Gastroesophageal sphincter (tissue), 4 donors: ENCODE measurements around the gene OXGR1. TPM values are rescaled to one million over a fixed set of nuclear protein-coding genes. Genes with fewer than 3 reads are reported as not detected.

Source experiments
- ATAC-seq: fragments of 150-250 bp; one replicate; pipeline ENCODE4 v1.9.1; 2016; ENCODE audit warnings: mild to moderate bottlenecking, moderate library complexity
- H3K27ac ChIP-seq, 4 donors: fragments of 200-600 bp; sonication (generic) in 3 of 4; 1 replicate in 3 of 4; 2 replicates in 1 of 4; pipeline ENCODE4 v1.5.1; 2016 to 2019
- H3K27me3 ChIP-seq: fragments of 200-600 bp; sonication (generic); one replicate; pipeline ENCODE4 v1.5.1; 2019
- H3K36me3 ChIP-seq, 2 donors: fragments of 200-600 bp; sonication (generic); one replicate each; pipeline ENCODE4 v1.5.1; 2019; ENCODE audit warnings: control low read depth in 1 of 2
- H3K4me1 ChIP-seq, 3 donors: fragments of 200-600 bp; sonication (generic); 1 replicate in 2 of 3; 2 replicates in 1 of 3; pipeline ENCODE4 v1.5.1; 2016 to 2019; ENCODE audit warnings: control low read depth in 2 of 3
- H3K4me3 ChIP-seq, 2 donors: fragments of 200-600 bp; sonication (generic); one replicate each; pipeline ENCODE4 v1.5.1; 2019; ENCODE audit warnings: mild to moderate bottlenecking in 1 of 2, moderate library complexity in 1 of 2
- H3K9me3 ChIP-seq, 3 donors: fragments of 200-600 bp; sonication (generic); one replicate each; pipeline ENCODE4 v1.5.1; 2017 to 2019; ENCODE audit warnings: control low read depth in 2 of 3
- EP300 ChIP-seq: sonication (generic); formaldehyde crosslinking; IDR thresholded peaks from one replicate; pipeline ENCODE4 v1.6.1; 2017; ENCODE audit warnings: antibody characterized with exemption, mild to moderate bottlenecking
- POLR2A ChIP-seq, 2 donors: fragments of 450-650 bp; IDR thresholded peaks; one replicate each; pipeline ENCODE4 v1.6.1; 2017; ENCODE audit warnings: antibody characterized with exemption in 2 of 2, mild to moderate bottlenecking in 2 of 2, moderate library complexity in 1 of 2
- POLR2AphosphoS5 ChIP-seq: sonication (generic); formaldehyde crosslinking; IDR thresholded peaks from one replicate; pipeline ENCODE4 v1.6.1; 2017; ENCODE audit warnings: antibody characterized with exemption
- WGBS, 2 donors: methylation state at CpG; one replicate each; pipeline ENCODE4 v1.1.5; 2018; ENCODE audit warnings: low coverage in 1 of 2; 5-methylcytosine and 5-hydroxymethylcytosine counted together
- total RNA-seq, 4 donors: library from RNA; depleted of rRNA; stranded (reverse); fragments of >200 nt; gene quantifications; one replicate each; pipeline ENCODE4 v1.1.0, GENCODE V29; 2016
- TF ChIP-seq, protein P1 (sequence below), 4 experiments: fragments of 200-600 bp in 2 of 4; fragments of 450-650 bp in 2 of 4; sonication (generic) in 1 of 4; IDR thresholded peaks; one replicate each; pipeline ENCODE4 v1.5.1; 2017 to 2019; ENCODE audit warnings: antibody characterized with exemption in 4 of 4, mild to moderate bottlenecking in 2 of 4, moderate library complexity in 2 of 4

OXGR1 gene
- total RNA-seq, 4 donors from 2014 or later, result 0.40 to 0.77 (median 0.47) TPM; not detected in 1

DNA sequence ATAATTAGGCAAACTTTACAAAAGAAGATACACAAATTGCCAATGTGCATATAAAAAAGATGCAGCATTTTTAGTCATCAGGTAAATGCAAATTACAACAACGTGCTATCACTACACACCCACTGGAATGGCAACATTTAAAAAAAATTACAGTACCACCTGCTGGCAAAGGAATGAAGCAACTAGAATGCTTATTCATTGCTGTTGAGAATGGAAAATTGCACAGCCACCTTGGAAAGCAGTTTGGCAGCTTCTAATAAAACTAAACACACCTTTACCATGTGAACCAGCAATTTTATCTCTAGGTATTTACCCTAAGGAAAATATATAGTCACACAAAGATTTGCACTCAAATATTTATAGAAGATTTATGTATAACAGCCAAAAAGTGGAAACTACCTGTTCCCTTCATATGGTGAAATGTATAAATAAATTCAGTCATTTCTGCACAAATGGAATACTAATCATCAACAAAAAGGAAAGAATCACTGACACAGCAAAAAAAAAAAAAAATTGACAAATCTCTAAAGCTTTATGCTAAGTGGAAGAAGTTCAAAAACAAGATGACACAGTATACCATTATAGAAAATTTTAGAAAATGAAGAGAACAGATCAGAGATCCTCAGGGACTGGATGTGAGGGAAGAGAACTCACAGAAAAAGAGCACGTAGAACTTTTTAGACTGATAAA lies 30.3 kb downstream of the OXGR1 start:
- TF ChIP-seq, protein P1, sequence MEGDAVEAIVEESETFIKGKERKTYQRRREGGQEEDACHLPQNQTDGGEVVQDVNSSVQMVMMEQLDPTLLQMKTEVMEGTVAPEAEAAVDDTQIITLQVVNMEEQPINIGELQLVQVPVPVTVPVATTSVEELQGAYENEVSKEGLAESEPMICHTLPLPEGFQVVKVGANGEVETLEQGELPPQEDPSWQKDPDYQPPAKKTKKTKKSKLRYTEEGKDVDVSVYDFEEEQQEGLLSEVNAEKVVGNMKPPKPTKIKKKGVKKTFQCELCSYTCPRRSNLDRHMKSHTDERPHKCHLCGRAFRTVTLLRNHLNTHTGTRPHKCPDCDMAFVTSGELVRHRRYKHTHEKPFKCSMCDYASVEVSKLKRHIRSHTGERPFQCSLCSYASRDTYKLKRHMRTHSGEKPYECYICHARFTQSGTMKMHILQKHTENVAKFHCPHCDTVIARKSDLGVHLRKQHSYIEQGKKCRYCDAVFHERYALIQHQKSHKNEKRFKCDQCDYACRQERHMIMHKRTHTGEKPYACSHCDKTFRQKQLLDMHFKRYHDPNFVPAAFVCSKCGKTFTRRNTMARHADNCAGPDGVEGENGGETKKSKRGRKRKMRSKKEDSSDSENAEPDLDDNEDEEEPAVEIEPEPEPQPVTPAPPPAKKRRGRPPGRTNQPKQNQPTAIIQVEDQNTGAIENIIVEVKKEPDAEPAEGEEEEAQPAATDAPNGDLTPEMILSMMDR (IDR thresholded peaks at IDR 0.05), result no peak
- TF ChIP-seq EP300 (no peak), POLR2AphosphoS5 (no peak), POLR2A (IDR thresholded peaks at IDR 0.05) (no peak)
- H3K36me3 ChIP-seq, result no peaks in the 10 kb centered on the region
- WGBS, 2 donors, result 75 to 88% methylated on average over 2 of the region's 2 CpGs

DNA sequence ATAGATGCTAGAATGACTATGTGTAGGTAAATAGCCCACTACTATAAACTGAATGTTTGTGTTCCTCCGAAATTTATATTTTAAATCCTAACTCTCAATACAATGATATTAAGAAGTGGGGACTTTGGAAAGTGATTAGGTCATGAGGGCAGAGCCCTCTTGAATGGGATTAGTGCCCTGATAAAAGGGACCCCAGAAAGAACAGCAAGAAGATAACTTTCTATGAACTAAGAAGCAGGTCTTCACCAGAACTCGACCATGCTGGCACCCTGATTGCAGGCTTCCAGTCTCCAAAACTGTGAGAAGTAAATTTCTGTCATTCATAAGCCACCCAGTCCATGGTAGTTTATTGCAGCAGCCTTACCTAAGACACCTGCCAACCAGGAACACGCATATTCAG lies 33.9 kb downstream of the OXGR1 start:
- Histone ChIP-seq H3K4me1 (no peaks in the 10 kb centered on the region), H3K4me3 (no peak overlapping the region), H3K9me3 (no peaks in the 10 kb centered on the region), H3K27me3 (no peaks in the 10 kb centered on the region), H3K36me3 (no peaks in the 10 kb centered on the region), H3K27ac (no peak overlapping the region)
- no peak for ATAC-seq
- no peak for TF ChIP-seq POLR2A (IDR thresholded peaks at IDR 0.05)
- no peak for TF ChIP-seq EP300
- TF ChIP-seq POLR2AphosphoS5, result no peak
- TF ChIP-seq, protein P1 (IDR thresholded peaks at IDR 0.05), result no peak
- 80 to 85% methylated on average over 3 of the region's 3 CpGs for WGBS, 2 donors

More for the DNA sequence above, 30.3 kb downstream of the OXGR1 start:
- no peaks in the 10 kb centered on the region for H3K27me3 ChIP-seq
- H3K27ac ChIP-seq, result no peak overlapping the region
- ATAC-seq, result no peak
- no peaks in the 10 kb centered on the region for H3K4me1 ChIP-seq
- no peak overlapping the region for H3K4me3 ChIP-seq
- peaks cover 0 to 27% (median 0%) of the 10 kb centered on the region in 3 donors for H3K9me3 ChIP-seq

DNA sequence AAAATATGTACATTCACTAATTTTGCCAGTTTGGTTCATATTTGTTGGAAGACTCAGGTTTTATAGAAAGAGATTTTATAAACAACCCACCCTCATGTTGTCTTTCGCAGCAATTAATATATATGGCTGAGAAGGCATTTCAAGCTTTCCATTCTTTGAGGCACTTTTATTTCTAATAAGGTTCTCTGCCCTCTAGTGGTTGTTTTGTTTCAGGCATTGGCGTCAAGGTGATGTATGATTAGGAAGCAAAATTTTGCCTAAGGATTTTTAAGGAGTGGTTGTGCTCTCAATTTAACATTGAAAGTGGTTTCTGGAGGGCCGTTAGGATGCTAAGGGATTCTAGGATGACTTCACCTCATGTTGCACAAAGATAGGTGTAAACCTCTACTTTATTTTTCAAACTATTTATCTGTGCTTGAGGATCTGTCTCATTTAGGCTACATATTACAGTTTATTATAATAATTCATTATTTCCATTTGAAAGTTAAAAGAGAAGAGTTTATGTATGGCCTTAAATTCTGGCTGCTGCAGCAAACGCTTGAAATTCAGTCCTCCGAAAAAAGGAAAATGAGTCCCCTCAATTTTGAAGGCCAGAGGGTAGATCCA lies 35.9 kb downstream of the OXGR1 start:
- Histone ChIP-seq H3K27me3 (no peaks in the 10 kb centered on the region), H3K36me3 (no peaks in the 10 kb centered on the region), H3K4me1 (no peaks in the 10 kb centered on the region), H3K9me3 (no peaks in the 10 kb centered on the region), H3K27ac (no peak overlapping the region), H3K4me3 (no peak overlapping the region)
- no peak for ATAC-seq
- 45 to 48% methylated on average over 5 of the region's 5 CpGs for WGBS, 2 donors
- no peak for TF ChIP-seq EP300
- TF ChIP-seq, protein P1 (IDR thresholded peaks at IDR 0.05), result peak; percentile 51 to 67 (median 58)

DNA sequence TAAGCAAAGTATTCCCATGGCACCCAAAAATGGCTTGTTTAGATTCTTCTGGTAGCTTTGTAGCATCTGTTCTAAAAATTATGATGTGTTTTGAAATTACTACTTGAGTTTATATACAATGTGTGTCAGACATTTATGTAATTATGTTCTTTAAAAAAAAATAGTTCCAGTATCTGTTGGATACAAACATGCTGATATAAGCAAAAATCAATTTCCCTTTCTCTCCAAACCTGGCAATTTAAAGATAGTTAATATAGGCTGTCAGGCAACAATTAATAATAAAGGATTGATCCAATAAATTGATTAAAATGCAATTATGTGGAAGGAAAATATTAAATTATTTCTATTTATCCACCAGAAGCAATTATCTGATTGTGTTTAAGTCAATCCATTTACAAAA lies 41.7 kb downstream of the OXGR1 start:
- ATAC-seq, result no peak

More for the DNA sequence above, 41.7 kb downstream of the OXGR1 start:
- Histone ChIP-seq H3K9me3 (no peaks in the 10 kb centered on the region), H3K4me3 (no peak overlapping the region), H3K4me1 (no peaks in the 10 kb centered on the region), H3K27me3 (peaks cover 4% of the 10 kb centered on the region), H3K27ac (no peak overlapping the region), H3K36me3 (no peaks in the 10 kb centered on the region)
- TF ChIP-seq POLR2A (IDR thresholded peaks at IDR 0.05), result no peak
- TF ChIP-seq POLR2AphosphoS5, result no peak
- no peak for TF ChIP-seq EP300
- TF ChIP-seq, protein P1 (IDR thresholded peaks at IDR 0.05), result no peak
